HG03139 (cell line): ENCODE data around the gene TTC4.

Source experiments
- ATAC-seq: cut with Tn5 transposase; IDR thresholded peaks from one replicate; pipeline ENCODE4 v1.9.1; 2021; ENCODE audit not compliant: unreplicated experiment

TTC4 gene

DNA sequence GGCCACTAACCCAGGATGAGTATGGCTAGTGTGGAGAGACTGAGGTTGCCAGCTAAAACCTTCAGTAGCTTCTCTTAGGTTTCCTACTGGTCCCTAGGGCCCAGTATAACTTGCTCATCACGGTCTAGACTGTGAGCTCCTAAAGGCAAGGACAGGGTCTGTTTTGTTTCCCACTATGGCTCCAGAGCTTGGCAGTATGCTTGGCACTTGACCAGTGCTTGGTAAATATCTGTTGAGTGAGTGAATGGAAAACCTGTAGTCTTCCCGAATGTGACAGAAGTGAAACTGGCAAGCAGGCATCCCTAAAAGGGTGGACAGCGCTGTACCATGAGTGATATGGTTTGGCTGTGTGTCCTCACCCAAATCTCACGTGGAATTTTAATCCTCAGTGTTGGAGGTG, 61.8 kb downstream of the TTC4 start:
- no peak for ATAC-seq

DNA sequence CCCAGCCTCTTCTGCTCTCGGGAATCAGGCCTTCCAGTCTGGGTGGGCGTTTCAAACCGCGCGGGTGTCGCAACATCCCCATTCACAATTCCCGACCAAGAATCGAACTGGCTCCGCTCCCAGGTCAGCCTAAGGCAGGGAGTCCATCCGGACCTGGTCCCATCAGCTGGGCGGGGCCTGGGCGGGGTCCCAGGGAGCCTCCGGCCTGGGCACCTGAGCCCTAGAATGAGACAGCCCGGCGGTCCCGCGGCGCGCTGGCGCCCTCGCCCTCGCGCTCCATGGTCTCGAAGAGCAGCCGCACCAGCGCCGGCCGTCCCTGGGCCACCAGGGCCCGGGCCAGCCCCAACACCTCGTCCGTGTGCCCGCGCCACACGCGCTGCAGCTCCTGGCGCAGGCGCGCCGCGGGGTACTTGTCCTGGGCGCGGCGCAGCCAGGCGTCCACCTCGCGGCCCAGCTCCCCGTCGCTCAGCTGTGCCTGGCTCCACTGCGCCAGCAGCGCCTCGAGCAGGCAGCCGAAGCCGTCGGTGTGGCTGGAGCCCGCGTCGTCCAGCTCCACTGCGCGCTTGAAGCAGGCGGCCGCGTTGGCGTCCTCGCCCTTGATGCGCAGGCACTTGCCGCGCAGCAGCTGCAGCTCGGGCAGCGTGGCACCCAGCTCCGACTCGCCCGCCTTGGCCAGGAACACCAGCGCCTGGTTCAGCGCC, 65.5 kb downstream of the TTC4 start:
- ATAC-seq, result no peak

DNA sequence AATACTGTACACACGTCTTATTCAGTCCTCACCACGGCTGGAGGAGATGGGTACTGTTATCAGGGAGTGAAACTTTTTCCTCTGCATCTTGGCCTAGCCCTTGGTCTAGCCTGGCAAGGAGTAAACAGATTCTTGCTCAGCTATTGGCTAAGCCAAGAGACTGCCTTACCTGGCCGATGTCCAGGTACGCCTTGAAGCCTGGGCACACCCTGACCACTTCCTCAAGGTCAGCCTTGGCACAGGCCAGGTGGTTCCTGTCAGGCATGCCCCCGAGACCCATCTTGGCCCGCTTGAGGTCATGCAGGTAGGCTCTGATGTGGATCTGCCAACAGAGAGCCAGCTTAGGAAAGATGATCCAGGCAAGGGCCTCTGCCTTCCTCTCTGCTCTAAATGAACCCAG, 66.5 kb downstream of the TTC4 start:
- ATAC-seq, result no peak

DNA sequence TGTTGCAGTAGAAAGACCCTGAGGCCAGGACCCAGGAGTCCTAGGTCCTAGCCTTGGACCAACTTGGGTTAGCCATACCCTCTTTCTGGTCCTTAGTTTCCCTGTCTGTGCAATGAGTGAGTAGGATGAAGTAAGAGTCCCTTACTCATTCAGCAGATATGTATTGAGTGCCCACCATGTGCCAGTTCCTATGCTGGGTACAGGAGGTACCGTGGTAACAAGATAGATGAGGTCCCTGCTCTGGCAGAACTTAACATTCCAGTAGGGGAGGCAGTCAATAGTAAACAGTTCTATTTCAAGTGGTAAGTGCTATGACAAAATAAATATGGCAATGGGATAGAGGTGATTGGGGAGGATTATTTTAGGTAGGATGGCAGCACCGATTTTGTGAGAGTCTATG, 66.9 kb downstream of the TTC4 start:
- no peak for ATAC-seq

DNA sequence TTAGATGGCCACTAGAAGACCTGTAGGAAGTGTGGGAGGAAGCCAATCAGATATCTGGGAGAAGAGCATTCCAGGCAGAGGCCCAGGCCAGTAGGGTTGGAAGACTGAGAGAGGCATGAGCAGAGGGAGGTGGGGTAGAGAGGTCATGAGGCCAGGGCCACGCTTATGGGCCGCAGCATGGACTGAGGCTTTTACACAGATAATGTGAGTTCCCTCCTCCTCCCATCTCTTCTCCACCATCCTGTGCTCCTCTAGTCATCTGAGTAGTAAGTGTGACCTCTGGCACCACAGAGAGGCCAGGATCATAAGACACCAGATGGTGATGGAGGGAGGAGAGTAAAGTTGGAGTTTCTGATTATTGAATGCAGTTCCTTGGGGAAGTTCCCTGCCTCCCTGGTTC, 68.4 kb downstream of the TTC4 start:
- no peak for ATAC-seq

DNA sequence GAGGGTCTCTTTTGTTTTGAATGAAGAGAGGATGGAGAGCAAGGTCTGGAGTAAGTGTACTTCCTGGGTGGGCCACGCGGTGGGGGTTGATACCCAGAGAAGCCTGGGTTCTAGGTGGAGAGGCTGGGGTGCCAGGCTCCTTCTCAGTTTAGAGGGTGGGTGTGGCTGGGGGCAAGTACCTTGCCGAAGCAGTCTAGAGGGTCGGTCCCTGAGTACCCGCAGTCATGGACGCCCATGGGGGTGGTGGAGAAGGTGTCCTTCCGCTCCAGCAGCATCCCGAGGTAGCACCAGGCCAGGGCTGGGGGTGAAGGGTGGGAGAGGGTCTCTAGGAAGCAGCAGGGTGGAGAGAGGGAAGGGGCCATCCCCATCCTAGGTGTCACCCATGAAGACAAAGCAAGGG, 71.1 kb downstream of the TTC4 start:
- ATAC-seq, result no peak

DNA sequence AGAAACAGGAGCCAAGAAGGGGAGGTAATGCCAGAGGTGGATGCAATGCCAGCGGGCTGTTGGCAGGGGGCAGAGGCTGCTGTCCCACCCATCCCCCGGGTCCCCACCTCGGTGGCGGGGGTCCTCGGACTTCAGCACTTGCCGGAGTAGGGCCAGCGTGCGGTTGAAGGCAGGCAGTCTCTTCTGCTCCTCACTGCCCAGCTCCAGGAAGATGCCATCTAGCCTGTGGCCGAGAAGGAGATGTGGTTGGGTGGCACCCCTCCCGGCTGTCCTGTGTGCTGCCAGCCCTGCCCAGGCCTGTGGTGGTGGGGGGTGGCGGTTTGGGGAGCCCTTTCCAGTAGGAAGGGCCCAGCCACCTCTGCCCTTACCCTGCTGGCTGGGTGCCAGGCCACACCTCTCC, 71.9 kb downstream of the TTC4 start:
- no peak for ATAC-seq

DNA sequence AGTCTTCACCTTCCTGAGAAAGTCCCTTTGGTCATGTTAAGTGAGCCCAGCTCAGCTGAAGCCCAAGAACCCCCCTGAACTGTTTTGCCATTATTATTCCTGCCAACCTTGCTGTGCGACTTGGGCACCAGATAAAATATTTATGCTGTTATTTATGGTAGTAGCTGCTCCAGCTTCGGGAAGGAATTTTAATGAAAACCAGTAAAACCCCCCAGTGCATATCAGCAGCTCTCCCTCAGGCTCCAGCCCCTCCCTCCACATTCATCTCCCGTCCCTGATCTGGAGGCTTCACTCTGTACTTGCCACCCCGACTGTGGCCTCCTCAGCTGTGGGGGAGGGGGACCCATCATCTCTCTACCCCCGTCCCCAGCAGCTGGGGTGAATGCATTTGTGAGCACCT, 72.8 kb downstream of the TTC4 start:
- ATAC-seq, result no peak

DNA sequence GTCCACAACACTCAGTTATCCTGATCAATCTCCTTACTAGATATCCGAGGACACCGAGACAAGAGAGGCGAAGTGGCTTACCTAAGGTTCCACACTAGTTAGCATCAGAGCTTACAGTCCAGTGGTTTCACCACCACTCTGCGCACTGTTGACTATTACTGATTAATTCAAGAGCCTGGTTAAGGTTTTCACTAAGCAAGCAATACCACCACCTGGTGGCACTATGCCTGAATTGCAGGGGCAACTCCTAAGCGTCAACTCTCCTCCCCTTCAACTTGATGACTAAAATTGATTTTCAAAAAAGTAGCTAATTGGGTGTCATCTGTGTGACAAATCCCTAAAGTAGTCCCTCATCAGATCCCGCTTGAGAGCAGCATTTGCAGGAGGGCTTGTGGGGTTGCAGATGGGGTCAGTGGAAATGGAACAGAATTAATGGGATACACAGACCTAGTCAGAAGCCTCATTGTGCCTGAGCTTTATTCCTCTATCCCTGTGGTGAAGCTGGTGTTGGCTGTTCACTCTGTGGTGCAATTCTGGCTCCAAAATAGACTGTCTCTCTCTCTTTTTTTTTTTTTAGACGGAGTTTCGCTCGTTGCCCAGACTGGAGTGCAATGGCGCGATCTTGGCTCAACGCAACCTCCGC, 76.3 kb downstream of the TTC4 start:
- no peak for ATAC-seq
